OCI-LY7 (cell line): ENCODE data around the gene IL24.

ENCODE experiments used
- CTCF ChIP-seq: fragments of 200-600 bp; sonication (generic); conservative IDR thresholded peaks from 2 replicates; pipeline ENCODE4 v1.5.1; 2014; ENCODE audit warnings: mild to moderate bottlenecking, antibody characterized with exemption, low read length, moderate library complexity, mixed read lengths
- EZH2phosphoT487 ChIP-seq: fragments of 200-600 bp; sonication (generic); IDR thresholded peaks from 2 replicates; pipeline ENCODE4 v1.6.1; 2018; ENCODE audit warnings: low read depth, borderline replicate concordance, mild to moderate bottlenecking, mixed run types, antibody characterized with exemption, low read length, moderate library complexity, mixed read lengths

- TF ChIP-seq CTCF, result no peak
- no peak for TF ChIP-seq EZH2phosphoT487
Measured at GRCh38 chr1:206913766-206914537, 16.7 kb downstream of the IL24 start.
